T1000 (cell line): ENCODE data around the gene CACNA1C.

Experiments
- DNase-seq: peaks from one replicate; lab custom pipeline; 2025; ENCODE audit warnings: mixed read lengths; lab: John Stamatoyannopoulos, UW

The CACNA1C gene

GRCh38 chr12:2052826-2053678, at the start of gene CACNA1C:
CACNA1C (plus strand) TSS chr12:2052987; CDS start chr12:2053563, 576 bp downstream.
- peak; percentile 60 for DNase-seq

GRCh38 chr12:2003676-2004112, 49.1 kb upstream of the CACNA1C start:
- DNase-seq, result peak; percentile 53

GRCh38 chr12:2004113-2004929, 48.5 kb upstream of the CACNA1C start, which contains the start of gene DCP1B:
DCP1B (minus strand) TSS chr12:2004457; CDS start chr12:2004431, 26 bp downstream.
- peak; percentile 99 for DNase-seq

GRCh38 chr12:2008677-2009076, 44.1 kb upstream of the CACNA1C start:
- DNase-seq, result no peak

- DNase-seq, result no peak
Observed at GRCh38 chr12:2009623-2010022, 43.2 kb upstream of the CACNA1C start.

GRCh38 chr12:2011643-2012607, 40.9 kb upstream of the CACNA1C start:
- no peak for DNase-seq

GRCh38 chr12:2013086-2013485, 39.7 kb upstream of the CACNA1C start:
- DNase-seq, result no peak

GRCh38 chr12:2013527-2014223, 39.1 kb upstream of the CACNA1C start:
- DNase-seq, result no peak

GRCh38 chr12:2014231-2014630, 38.6 kb upstream of the CACNA1C start:
- no peak for DNase-seq

- no peak for DNase-seq
Observed at GRCh38 chr12:2016862-2017545, 35.8 kb upstream of the CACNA1C start.

- no peak for DNase-seq
Observed at GRCh38 chr12:2017546-2018337, 35.0 kb upstream of the CACNA1C start.

- no peak for DNase-seq
Observed at GRCh38 chr12:2018391-2018790, 34.4 kb upstream of the CACNA1C start.

- DNase-seq, result no peak
Observed at GRCh38 chr12:2019126-2019525, 33.7 kb upstream of the CACNA1C start.

- DNase-seq, result no peak
Observed at GRCh38 chr12:2020511-2020910, 32.3 kb upstream of the CACNA1C start.

GRCh38 chr12:2023365-2023764, 29.4 kb upstream of the CACNA1C start:
- no peak for DNase-seq

GRCh38 chr12:2027351-2027750, 25.4 kb upstream of the CACNA1C start:
- no peak for DNase-seq

GRCh38 chr12:2029851-2030250, 22.9 kb upstream of the CACNA1C start:
- DNase-seq, result no peak

GRCh38 chr12:2032506-2032905, 20.3 kb upstream of the CACNA1C start:
- no peak for DNase-seq

GRCh38 chr12:2034633-2035430, 18.0 kb upstream of the CACNA1C start:
- DNase-seq, result peak; percentile 81
